WTC11 (cell line): Measurements from ENCODE around the gene STX19.

Source experiments
- CTCF ChIP-seq: fragments of 200-600 bp; IDR thresholded peaks from 2 replicates; pipeline ENCODE4 v1.8.0; 2022; ENCODE audit warnings: antibody characterized with exemption
- ELF4 ChIP-seq: sonication (generic); formaldehyde crosslinking; IDR thresholded peaks from 2 replicates; pipeline ENCODE4 v1.8.1; 2022; ENCODE audit warnings: low read depth, mild to moderate bottlenecking, moderate library complexity, missing genetic modification reagents
- SP1 ChIP-seq: sonication (generic); formaldehyde crosslinking; conservative IDR thresholded peaks from 2 replicates; pipeline ENCODE4 v1.8.1; 2022; ENCODE audit warnings: missing genetic modification reagents

- no peak for TF ChIP-seq ELF4 (CRISPR knock-in tag)
- no peak for TF ChIP-seq CTCF
- TF ChIP-seq SP1 (CRISPR knock-in tag): no peak
Observed at GRCh38 chr3:94070341-94070911, 42.0 kb upstream of the STX19 start.
